Parathyroid adenoma (tissue), 2 donors: ENCODE results near the gene USP12.

Experiments
- H2AFZ ChIP-seq: fragments of 300-600 bp; sonication (generic); one replicate; pipeline ENCODE4 v1.7.0; 2017; ENCODE audit warnings: antibody characterized with exemption, mild to moderate bottlenecking
- H3K27ac ChIP-seq: fragments of 300-600 bp; sonication (generic); one replicate; pipeline ENCODE4 v1.7.0; 2017
- H3K27me3 ChIP-seq: fragments of 300-600 bp; sonication (generic); one replicate; pipeline ENCODE4 v1.7.0; 2017; ENCODE audit warnings: low read length; ENCODE audit not compliant: control insufficient read depth, insufficient read depth
- H3K36me3 ChIP-seq: fragments of 300-600 bp; sonication (generic); one replicate; pipeline ENCODE4 v1.7.0; 2017; ENCODE audit warnings: low read length; ENCODE audit not compliant: control insufficient read depth, insufficient read depth
- H3K4me1 ChIP-seq: fragments of 300-600 bp; sonication (generic); one replicate; pipeline ENCODE4 v1.7.0; 2017; ENCODE audit warnings: control low read depth
- H3K4me2 ChIP-seq: fragments of 300-600 bp; sonication (generic); one replicate; pipeline ENCODE4 v1.7.0; 2017; ENCODE audit warnings: low read length
- H3K4me3 ChIP-seq: fragments of 300-600 bp; sonication (generic); one replicate; pipeline ENCODE4 v1.7.0; 2017; ENCODE audit warnings: low read depth, low read length
- H3K79me2 ChIP-seq: fragments of 300-600 bp; sonication (generic); one replicate; pipeline ENCODE4 v1.7.0; 2017; ENCODE audit warnings: control low read depth
- H3K9ac ChIP-seq: fragments of 300-600 bp; sonication (generic); one replicate; pipeline ENCODE4 v1.7.0; 2017; ENCODE audit warnings: mild to moderate bottlenecking
- H3K9me3 ChIP-seq: fragments of 300-600 bp; sonication (generic); one replicate; pipeline ENCODE4 v1.7.0; 2017; ENCODE audit warnings: low read length; ENCODE audit not compliant: control insufficient read depth
- CTCF ChIP-seq: fragments of 300-600 bp; sonication (generic); IDR thresholded peaks from one replicate; pipeline ENCODE4 v1.7.0; 2017; ENCODE audit warnings: antibody characterized with exemption, mild to moderate bottlenecking
- donor health status: primary hyperparathyroidism.

The USP12 gene

DNA sequence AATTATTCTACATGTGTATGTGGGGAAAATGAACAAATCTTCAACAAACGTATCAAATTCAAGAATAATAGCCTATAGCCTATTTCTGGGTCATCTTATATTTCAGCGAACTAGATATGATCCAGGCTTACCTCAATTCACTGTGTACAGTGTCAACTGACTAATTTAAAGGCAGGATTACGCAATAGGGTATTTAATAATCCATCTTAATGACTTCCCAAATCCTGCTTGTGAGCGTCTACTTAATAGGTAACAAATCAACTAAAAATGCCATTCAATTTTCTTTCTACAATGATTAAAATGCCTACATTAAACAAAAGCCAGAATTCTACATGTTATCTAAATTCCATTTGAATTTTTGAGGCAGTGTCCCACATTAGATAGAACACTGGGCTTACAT lies 67.0 kb downstream of the USP12 start:
- Histone ChIP-seq H3K9me3 (no peaks in the 10 kb centered on the region), H3K9ac (no peak overlapping the region), H3K4me1 (no peaks in the 10 kb centered on the region), H3K4me2 (no peak overlapping the region), H3K27me3 (no peaks in the 10 kb centered on the region), H3K79me2 (peaks cover 4% of the 10 kb centered on the region), H3K27ac (no peak overlapping the region), H2AFZ (no peak overlapping the region), H3K4me3 (no peak overlapping the region), H3K36me3 (no peaks in the 10 kb centered on the region)
- no peak for TF ChIP-seq CTCF

- peaks cover 4% of the 10 kb centered on the region for H3K79me2 ChIP-seq
- no peak overlapping the region for H2AFZ ChIP-seq
- no peaks in the 10 kb centered on the region for H3K27me3 ChIP-seq
- no peak overlapping the region for H3K9ac ChIP-seq
- no peak overlapping the region for H3K27ac ChIP-seq
- no peak overlapping the region for H3K4me3 ChIP-seq
- H3K36me3 ChIP-seq, result no peaks in the 10 kb centered on the region
- H3K4me1 ChIP-seq, result no peaks in the 10 kb centered on the region
- H3K9me3 ChIP-seq, result no peaks in the 10 kb centered on the region
- no peak overlapping the region for H3K4me2 ChIP-seq
- TF ChIP-seq CTCF, result no peak
These were observed 69.8 kb downstream of the USP12 start for GRCh38 chr13:27101847-27102246.

DNA sequence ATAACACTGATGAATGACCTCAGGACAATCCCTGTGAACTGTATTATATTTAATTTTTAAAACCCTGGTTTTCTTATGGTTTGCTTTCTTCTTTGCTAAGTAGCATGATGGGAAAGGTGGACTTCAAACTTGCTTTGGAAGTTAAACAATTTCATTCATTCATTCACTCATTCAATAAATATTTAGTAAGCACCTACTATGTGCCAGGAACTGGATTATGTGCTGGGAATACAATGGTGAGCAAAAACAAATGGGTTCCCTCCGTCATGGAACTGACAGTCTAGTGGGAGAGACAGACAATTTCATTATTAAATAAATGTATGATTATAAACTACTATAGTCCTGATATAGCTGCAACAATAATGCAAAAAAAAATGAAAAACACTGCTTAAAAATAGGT lies 70.3 kb downstream of the USP12 start:
- Histone ChIP-seq H3K9ac (no peak overlapping the region), H3K9me3 (no peaks in the 10 kb centered on the region), H3K36me3 (no peaks in the 10 kb centered on the region), H2AFZ (no peak overlapping the region), H3K79me2 (peaks cover 4% of the 10 kb centered on the region), H3K27me3 (no peaks in the 10 kb centered on the region), H3K27ac (no peak overlapping the region), H3K4me1 (no peaks in the 10 kb centered on the region), H3K4me2 (no peak overlapping the region), H3K4me3 (no peak overlapping the region)
- TF ChIP-seq CTCF, result no peak

DNA sequence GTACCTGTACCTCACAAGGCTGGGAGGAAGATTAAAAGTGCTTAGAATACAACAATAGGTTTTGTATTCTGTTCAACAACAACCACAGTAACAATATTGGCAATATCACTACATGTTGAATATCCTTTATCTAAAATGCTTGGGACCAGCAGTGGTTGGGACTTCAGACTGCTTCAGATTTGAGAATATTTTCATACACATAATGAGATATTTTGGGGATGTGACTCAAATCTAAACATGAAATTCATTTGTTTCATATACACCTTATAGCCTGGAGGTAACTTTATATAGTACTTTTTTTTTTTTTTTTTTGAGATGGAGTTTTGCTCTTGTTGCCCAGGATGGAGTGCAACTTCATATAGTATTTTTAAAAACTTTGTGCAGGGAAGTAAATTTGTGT lies 73.9 kb downstream of the USP12 start:
- Histone ChIP-seq H3K4me2 (no peak overlapping the region), H3K27ac (no peak overlapping the region), H3K9ac (no peak overlapping the region), H3K4me1 (no peaks in the 10 kb centered on the region), H3K36me3 (no peaks in the 10 kb centered on the region), H2AFZ (no peak overlapping the region), H3K9me3 (no peaks in the 10 kb centered on the region), H3K79me2 (peaks cover 4% of the 10 kb centered on the region), H3K4me3 (no peak overlapping the region), H3K27me3 (no peaks in the 10 kb centered on the region)
- TF ChIP-seq CTCF, result no peak

GRCh38 chr13:27091451-27091850 lies 80.2 kb downstream of the USP12 start:
- H3K4me2 ChIP-seq, result no peak overlapping the region
- no peak overlapping the region for H3K9ac ChIP-seq
- no peak overlapping the region for H3K27ac ChIP-seq
- H3K9me3 ChIP-seq, result no peaks in the 10 kb centered on the region
- no peaks in the 10 kb centered on the region for H3K79me2 ChIP-seq
- H3K27me3 ChIP-seq, result no peaks in the 10 kb centered on the region
- no peaks in the 10 kb centered on the region for H3K4me1 ChIP-seq
- H3K36me3 ChIP-seq, result no peaks in the 10 kb centered on the region
- H2AFZ ChIP-seq, result no peak overlapping the region
- no peak for TF ChIP-seq CTCF
- H3K4me3 ChIP-seq, result no peak overlapping the region
